Upper lobe of right lung (tissue), 1 donor: ENCODE measurements around the gene KRTAP9-4. TPM values are rescaled to one million over a fixed set of nuclear protein-coding genes. Genes with fewer than 3 reads are reported as not detected.

Experiments used
- ATAC-seq: fragments of 200-7000 bp; cut with Tn5 transposase; one replicate; pipeline ENCODE4 v1.9.1; 2020; ENCODE audit warnings: mild to moderate bottlenecking, moderate library complexity
- DNase-seq: peaks from one replicate; pipeline ENCODE4 v3.0.0-alpha.2; 2020
- H3K27ac ChIP-seq: fragments of 200-600 bp; one replicate; pipeline ENCODE4 v1.8.0; 2022
- H3K27me3 ChIP-seq: fragments of 200-600 bp; one replicate; pipeline ENCODE4 v1.8.0; 2022; ENCODE audit warnings: mild to moderate bottlenecking
- H3K36me3 ChIP-seq: fragments of 200-600 bp; one replicate; pipeline ENCODE4 v1.8.0; 2022
- H3K4me1 ChIP-seq: fragments of 200-600 bp; one replicate; pipeline ENCODE4 v1.8.0; 2022
- H3K4me3 ChIP-seq: fragments of 200-600 bp; one replicate; pipeline ENCODE4 v1.8.0; 2022; ENCODE audit warnings: mild to moderate bottlenecking
- H3K9me3 ChIP-seq: fragments of 200-600 bp; one replicate; pipeline ENCODE4 v1.8.0; 2022
- intact Hi-C: fragments of 100-400 bp; cut with DNase I; formaldehyde crosslinking; loops from one replicate; pipeline ENCODE4 v1.11.0; 2022
- total RNA-seq: library from RNA; stranded (reverse); fragmentation: NEBNext Ultra II Directional; extraction: Animal tissue kit (Norgen Biotek cat#: 25700); gene quantifications from one replicate; pipeline ENCODE4 v1.2.1, GENCODE V29; 2021
- TF ChIP-seq, protein P1 (sequence below): fragments of 200-600 bp; IDR thresholded peaks from one replicate; pipeline ENCODE4 v1.8.0; 2022; ENCODE audit warnings: antibody characterized with exemption
- donor health status: DM: no; HTN: yes; CAD: no; lungs with severe emphysema.

The KRTAP9-4 gene
- total RNA-seq, 1 donor from 2014 or later, result not detected

DNA sequence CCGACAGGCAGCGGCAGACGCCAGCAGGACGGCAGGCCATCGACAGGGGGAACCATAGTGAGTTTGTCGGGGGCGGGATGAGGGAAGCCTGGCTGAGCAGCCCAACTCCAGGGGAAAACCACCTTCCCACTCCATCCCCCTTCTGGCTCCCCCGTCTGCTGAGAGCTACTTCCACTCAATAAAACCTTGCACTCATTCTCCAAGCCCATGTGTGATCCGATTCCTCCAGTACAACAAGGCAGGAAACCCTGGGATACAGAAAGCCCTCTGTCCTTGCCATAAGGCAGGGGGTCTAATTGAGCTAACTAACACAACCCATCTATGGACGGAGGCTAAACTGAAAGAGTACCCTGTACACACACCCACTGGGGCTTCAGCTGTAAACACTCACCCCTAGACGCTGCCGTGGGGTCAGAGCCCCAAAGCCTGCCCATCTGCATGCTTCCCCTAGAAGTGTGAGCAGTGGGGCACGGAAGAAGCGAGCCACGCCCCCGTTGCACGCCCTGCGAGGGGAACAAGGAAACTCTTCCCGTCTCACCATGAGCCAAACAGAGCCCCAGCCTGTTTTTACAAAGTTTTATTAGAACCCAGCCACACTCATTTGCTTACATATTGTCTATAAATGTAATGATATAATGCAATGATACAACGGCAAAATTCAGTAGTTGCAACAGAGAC lies 49.1 kb downstream of the KRTAP9-4 start:
- Histone ChIP-seq H3K9me3 (no peaks in the 10 kb centered on the region), H3K36me3 (no peaks in the 10 kb centered on the region), H3K27me3 (no peaks in the 10 kb centered on the region), H3K27ac (no peak overlapping the region), H3K4me3 (no peak overlapping the region), H3K4me1 (no peaks in the 10 kb centered on the region)
- intact Hi-C loops, result no loop called here
- TF ChIP-seq, protein P1, sequence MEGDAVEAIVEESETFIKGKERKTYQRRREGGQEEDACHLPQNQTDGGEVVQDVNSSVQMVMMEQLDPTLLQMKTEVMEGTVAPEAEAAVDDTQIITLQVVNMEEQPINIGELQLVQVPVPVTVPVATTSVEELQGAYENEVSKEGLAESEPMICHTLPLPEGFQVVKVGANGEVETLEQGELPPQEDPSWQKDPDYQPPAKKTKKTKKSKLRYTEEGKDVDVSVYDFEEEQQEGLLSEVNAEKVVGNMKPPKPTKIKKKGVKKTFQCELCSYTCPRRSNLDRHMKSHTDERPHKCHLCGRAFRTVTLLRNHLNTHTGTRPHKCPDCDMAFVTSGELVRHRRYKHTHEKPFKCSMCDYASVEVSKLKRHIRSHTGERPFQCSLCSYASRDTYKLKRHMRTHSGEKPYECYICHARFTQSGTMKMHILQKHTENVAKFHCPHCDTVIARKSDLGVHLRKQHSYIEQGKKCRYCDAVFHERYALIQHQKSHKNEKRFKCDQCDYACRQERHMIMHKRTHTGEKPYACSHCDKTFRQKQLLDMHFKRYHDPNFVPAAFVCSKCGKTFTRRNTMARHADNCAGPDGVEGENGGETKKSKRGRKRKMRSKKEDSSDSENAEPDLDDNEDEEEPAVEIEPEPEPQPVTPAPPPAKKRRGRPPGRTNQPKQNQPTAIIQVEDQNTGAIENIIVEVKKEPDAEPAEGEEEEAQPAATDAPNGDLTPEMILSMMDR, result no peak
- DNase-seq, result no peak
- no peak for ATAC-seq

Other genes starting within 250 kb of the KRTAP9-4 start
- not detected for gene KRTAP3-2, start 249.8 kb upstream of the KRTAP9-4 start, total RNA-seq
- gene KRTAP3-1, start 240.6 kb upstream of the KRTAP9-4 start, total RNA-seq, result not detected
- not detected for gene KRTAP1-5, start 222.5 kb upstream of the KRTAP9-4 start, total RNA-seq
- gene KRTAP1-4, start 219.5 kb upstream of the KRTAP9-4 start, total RNA-seq, result not detected
- gene KRTAP1-3, start 214.8 kb upstream of the KRTAP9-4 start, total RNA-seq, result not detected
- gene KRTAP1-1, start 208.2 kb upstream of the KRTAP9-4 start, total RNA-seq, result not detected
- not detected for gene KRTAP2-1, start 202.4 kb upstream of the KRTAP9-4 start, total RNA-seq
- gene KRTAP2-2, start 194.5 kb upstream of the KRTAP9-4 start, total RNA-seq, result not detected
- not detected for gene KRTAP2-3, start 189.6 kb upstream of the KRTAP9-4 start, total RNA-seq
- gene KRTAP2-4, start 183.8 kb upstream of the KRTAP9-4 start, total RNA-seq, result not detected
- not detected for gene KRTAP4-7, start 165.5 kb upstream of the KRTAP9-4 start, total RNA-seq
- not detected for gene KRTAP4-8, start 151.5 kb upstream of the KRTAP9-4 start, total RNA-seq
- not detected for gene KRTAP4-16, start 147.5 kb upstream of the KRTAP9-4 start, total RNA-seq
- not detected for gene KRTAP4-9, start 144.3 kb upstream of the KRTAP9-4 start, total RNA-seq
- not detected for gene KRTAP4-11, start 131.3 kb upstream of the KRTAP9-4 start, total RNA-seq
- gene KRTAP4-12, start 125.5 kb upstream of the KRTAP9-4 start, total RNA-seq, result not detected
- gene KRTAP4-6, start 109.1 kb upstream of the KRTAP9-4 start, total RNA-seq, result not detected
- not detected for gene KRTAP4-5, start 99.9 kb upstream of the KRTAP9-4 start, total RNA-seq
- gene KRTAP4-4, start 88.9 kb upstream of the KRTAP9-4 start, total RNA-seq, result not detected
- gene KRTAP4-3, start 81.5 kb upstream of the KRTAP9-4 start, total RNA-seq, result not detected
- gene KRTAP4-2, start 71.5 kb upstream of the KRTAP9-4 start, total RNA-seq, result not detected
- gene KRTAP4-1, start 64.8 kb upstream of the KRTAP9-4 start, total RNA-seq, result not detected
- gene KRTAP9-1, start 59.8 kb upstream of the KRTAP9-4 start, total RNA-seq, result not detected
- not detected for gene KRTAP9-2, start 23.0 kb upstream of the KRTAP9-4 start, total RNA-seq
- gene KRTAP9-3, start 17.2 kb upstream of the KRTAP9-4 start, total RNA-seq, result not detected
- gene KRTAP9-8, start 11.7 kb upstream of the KRTAP9-4 start, total RNA-seq, result not detected
- not detected for gene KRTAP9-9, start 5.7 kb downstream of the KRTAP9-4 start, total RNA-seq
- not detected for gene KRTAP9-6, start 15.7 kb downstream of the KRTAP9-4 start, total RNA-seq
- not detected for gene KRTAP9-7, start 26.0 kb downstream of the KRTAP9-4 start, total RNA-seq
- not detected for gene KRTAP29-1, start 53.2 kb downstream of the KRTAP9-4 start, total RNA-seq
- gene KRTAP16-1, start 59.6 kb downstream of the KRTAP9-4 start, total RNA-seq, result not detected
- gene KRTAP17-1, start 66.0 kb downstream of the KRTAP9-4 start, total RNA-seq, result not detected
- not detected for gene KRT33A, start 101.1 kb downstream of the KRTAP9-4 start, total RNA-seq
- not detected for gene KRT33B, start 120.1 kb downstream of the KRTAP9-4 start, total RNA-seq
- gene KRT34, start 132.6 kb downstream of the KRTAP9-4 start, total RNA-seq, result not detected
- not detected for gene KRT31, start 147.9 kb downstream of the KRTAP9-4 start, total RNA-seq
- not detected for gene KRT37, start 174.9 kb downstream of the KRTAP9-4 start, total RNA-seq
- not detected for gene KRT38, start 191.3 kb downstream of the KRTAP9-4 start, total RNA-seq
- gene KRT32, start 217.7 kb downstream of the KRTAP9-4 start, total RNA-seq, result not detected
- not detected for gene KRT35, start 231.5 kb downstream of the KRTAP9-4 start, total RNA-seq
- gene KRT36, start 240.2 kb downstream of the KRTAP9-4 start, total RNA-seq, result not detected